ENCODE measurements around the gene RSBN1L.

- TF ChIP-seq CTCF (conservative IDR thresholded peaks at IDR 0.05 in 1 of 2, IDR thresholded peaks at IDR 0.05 in 1 of 2; ENCODE audit: low read depth in 1 of 2, low read length in 2 of 2) = no peak
- no peak for TF ChIP-seq EZH2 (IDR thresholded peaks at IDR 0.05; ENCODE audit: low read length, missing control alignments)
Observed at GRCh38 chr7:77729574-77730348, 33.5 kb downstream of the RSBN1L start.

All from fibroblast of lung (primary cell).